Measurements from ENCODE around the gene DPM3. TPM values are rescaled to one million over a fixed set of nuclear protein-coding genes. Genes with fewer than 3 reads are reported as not detected.

Gene DPM3
- total and polyA plus RNA-seq, 2 of the 13 experiments (the other 11 are each of a cell fraction or from before 2014, with no cell fraction given): 23.2 to 53.4 TPM

DNA sequence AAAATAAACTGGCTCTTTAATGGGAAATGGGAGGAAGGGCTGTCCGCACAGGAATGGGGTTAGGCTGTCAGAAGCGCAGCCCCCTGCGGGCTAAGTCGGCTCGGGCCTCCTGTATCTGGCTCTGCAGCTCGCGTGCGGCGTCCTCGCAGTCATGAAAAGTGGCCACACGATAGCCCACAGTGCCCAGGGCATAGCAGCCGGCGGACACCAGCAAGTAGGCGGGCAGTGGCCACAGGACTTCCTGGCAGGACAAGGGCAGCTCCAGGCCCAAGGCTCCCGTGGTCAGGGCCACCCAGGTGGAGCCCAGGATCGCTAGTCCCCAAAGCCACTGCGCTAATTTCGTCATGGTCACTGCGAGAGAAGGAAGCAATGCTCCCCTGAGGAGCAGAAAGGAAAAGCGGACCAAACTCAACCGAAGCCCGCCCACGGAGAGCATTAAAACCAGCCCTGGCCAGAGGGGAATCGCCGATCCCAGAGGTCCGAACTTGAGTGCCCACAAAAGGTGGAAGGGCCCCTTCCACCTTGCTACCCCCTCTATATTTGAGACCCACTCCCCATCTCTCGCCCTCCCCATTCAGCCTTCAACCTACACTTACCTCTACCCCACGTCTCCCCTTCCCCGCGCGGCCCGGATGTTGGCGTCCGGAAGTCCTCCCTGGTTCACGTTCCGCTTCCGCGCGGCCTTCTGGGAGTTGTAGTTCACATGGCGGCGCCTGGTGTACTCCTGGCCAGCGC lies at the start of gene DPM3 (continued):
- TF ChIP-seq, protein P1, sequence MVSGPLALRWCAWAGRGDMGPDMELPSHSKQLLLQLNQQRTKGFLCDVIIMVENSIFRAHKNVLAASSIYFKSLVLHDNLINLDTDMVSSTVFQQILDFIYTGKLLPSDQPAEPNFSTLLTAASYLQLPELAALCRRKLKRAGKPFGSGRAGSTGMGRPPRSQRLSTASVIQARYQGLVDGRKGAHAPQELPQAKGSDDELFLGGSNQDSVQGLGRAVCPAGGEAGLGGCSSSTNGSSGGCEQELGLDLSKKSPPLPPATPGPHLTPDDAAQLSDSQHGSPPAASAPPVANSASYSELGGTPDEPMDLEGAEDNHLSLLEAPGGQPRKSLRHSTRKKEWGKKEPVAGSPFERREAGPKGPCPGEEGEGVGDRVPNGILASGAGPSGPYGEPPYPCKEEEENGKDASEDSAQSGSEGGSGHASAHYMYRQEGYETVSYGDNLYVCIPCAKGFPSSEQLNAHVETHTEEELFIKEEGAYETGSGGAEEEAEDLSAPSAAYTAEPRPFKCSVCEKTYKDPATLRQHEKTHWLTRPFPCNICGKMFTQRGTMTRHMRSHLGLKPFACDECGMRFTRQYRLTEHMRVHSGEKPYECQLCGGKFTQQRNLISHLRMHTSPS (CRISPR knock-in tag; IDR thresholded peaks at IDR 0.05; ENCODE audit: low read depth): 0 out of 2 replicates have a peak, but pooled peaks have one; percentile 62
- TF ChIP-seq BCL6 (CRISPR knock-in tag; IDR thresholded peaks at IDR 0.05) (peak; percentile 7; the same call in 1 of the 2 replicates), MAZ (IDR thresholded peaks at IDR 0.05; ENCODE audit: borderline replicate concordance, low read depth, low read length) (no peak), MAZ (CRISPR knock-in tag; IDR thresholded peaks at IDR 0.05; ENCODE audit: low read depth) (peak; percentile 64), CAMTA2 (CRISPR knock-in tag; IDR thresholded peaks at IDR 0.05; ENCODE audit: borderline replicate concordance) (0 out of 2 replicates have a peak, but pooled peaks have one; percentile 14), CBX5 (CRISPR knock-in tag; IDR thresholded peaks at IDR 0.05; ENCODE audit: borderline replicate concordance) (peak; percentile 61; the same call in 1 of the 2 replicates), NKX3-1 (CRISPR knock-in tag; IDR thresholded peaks at IDR 0.05) (no peak), CBFB (CRISPR knock-in tag; IDR thresholded peaks at IDR 0.05) (peak; percentile 28; the same call in 1 of the 2 replicates), ZNF253 (CRISPR knock-in tag; IDR thresholded peaks at IDR 0.05; ENCODE audit: borderline replicate concordance) (no peak), NFIB (CRISPR knock-in tag; IDR thresholded peaks at IDR 0.05; ENCODE audit: borderline replicate concordance) (no peak), ZBED4 (CRISPR knock-in tag; IDR thresholded peaks at IDR 0.05; ENCODE audit: borderline replicate concordance) (no peak), ZNF607 (CRISPR knock-in tag; IDR thresholded peaks at IDR 0.05; ENCODE audit: borderline replicate concordance) (peak; percentile 30; the same call in 1 of the 2 replicates), U2AF1 (optimal IDR thresholded peaks at IDR 0.05; ENCODE audit: low read depth, low read length) (peak; percentile 44), TBL1XR1 (IDR thresholded peaks at IDR 0.05; ENCODE audit: borderline replicate concordance, low read length, partially characterized antibody) (peak; percentile 44), HNRNPLL (IDR thresholded peaks at IDR 0.05; ENCODE audit: low read depth, low read length, poor library complexity, severe bottlenecking) (peak; percentile 29), SRY (CRISPR knock-in tag; IDR thresholded peaks at IDR 0.05) (no peak), PHF8 (CRISPR knock-in tag; IDR thresholded peaks at IDR 0.05) (peak; percentile 71; the same call in 1 of the 2 replicates), TGIF2 (CRISPR knock-in tag; IDR thresholded peaks at IDR 0.05) (peak; percentile 65; the same call in 1 of the 2 replicates), NFKBIZ (CRISPR knock-in tag; IDR thresholded peaks at IDR 0.05) (peak; percentile 15; the same call in 1 of the 2 replicates), ZNF678 (CRISPR knock-in tag; IDR thresholded peaks at IDR 0.05) (no peak), EP300 (IDR thresholded peaks at IDR 0.05; ENCODE audit: low read depth in 2 of 2, low read length in 2 of 2) (0 out of 4 replicates have a peak, but pooled peaks of 1 of the 2 experiments have one; percentile 16), EP300 (CRISPR knock-in tag; IDR thresholded peaks at IDR 0.05; ENCODE audit: borderline replicate concordance) (no peak), SAP130 (CRISPR knock-in tag; IDR thresholded peaks at IDR 0.05; ENCODE audit: low read depth) (peak; percentile 75), DR1 (CRISPR knock-in tag; IDR thresholded peaks at IDR 0.05) (0 out of 2 replicates have a peak, but pooled peaks have one; percentile 15)
